GM21737 (cell line): ENCODE results near the gene PPIL1.
A peak's percentile ranks its signal among the peaks of the same experiment; 100 is the strongest.
"Not testable (repeated sequence)": the region's sequence is repeated elsewhere in the genome, so short reads cannot be mapped to it uniquely, and the experiment has no call there.

ENCODE experiments used
- ATAC-seq: cut with Tn5 transposase; IDR thresholded peaks from one replicate; pipeline ENCODE4 v1.9.1; 2021; ENCODE audit warnings: mild to moderate bottlenecking, moderate library complexity; ENCODE audit not compliant: unreplicated experiment

The PPIL1 gene

GRCh38 chr6:36874443-36875249 lies at the start of gene PPIL1:
Gene PPIL1, minus strand, starts transcription at chr6:36874803. Its CDS starts 31 bp downstream, at chr6:36874772.
- peak; percentile 72 for ATAC-seq

- no peak for ATAC-seq
Observed at GRCh38 chr6:36924131-36924530, 49.5 kb upstream of the PPIL1 start.

DNA sequence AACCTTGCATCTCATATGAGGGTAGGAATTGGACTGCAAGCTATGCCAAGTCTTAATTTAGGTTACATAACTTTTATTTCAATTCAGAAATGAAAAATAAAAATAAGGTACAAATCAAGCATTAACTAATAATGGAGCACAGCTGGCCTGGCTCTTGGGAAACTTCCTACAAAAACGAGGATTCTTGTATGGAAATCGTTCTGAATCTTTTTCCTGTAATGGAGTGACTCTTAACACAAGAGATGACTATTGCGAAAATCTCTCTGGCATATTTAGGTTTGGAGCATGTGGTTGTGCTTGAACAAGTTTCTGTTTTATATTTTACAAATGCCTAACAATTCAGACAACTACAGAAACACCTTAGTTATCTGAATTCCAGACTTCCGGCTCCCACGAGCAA lies 45.9 kb upstream of the PPIL1 start:
- no peak for ATAC-seq

DNA sequence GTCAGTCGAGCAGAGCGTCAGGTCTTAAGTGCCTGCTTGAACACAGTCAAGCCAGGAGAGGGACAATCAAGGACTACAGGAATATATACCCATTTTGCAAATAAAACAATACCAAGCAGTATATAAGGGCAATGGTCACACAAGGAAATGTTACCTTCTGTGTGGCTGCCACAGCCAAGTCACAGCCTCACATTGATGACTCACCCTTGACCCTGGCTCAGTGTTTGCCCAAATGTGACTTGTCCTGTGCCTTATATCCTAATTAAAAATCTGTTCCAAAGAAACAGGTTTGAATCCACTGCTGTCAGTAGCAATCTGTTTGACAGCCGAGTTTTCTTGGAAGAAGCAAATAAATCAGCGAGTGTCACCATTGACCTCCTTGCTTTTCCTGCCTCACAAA lies 45.4 kb upstream of the PPIL1 start:
- ATAC-seq: no peak

GRCh38 chr6:36917541-36918193 lies 43.1 kb upstream of the PPIL1 start:
- ATAC-seq: no peak

GRCh38 chr6:36916126-36916525 lies 41.5 kb upstream of the PPIL1 start:
- no peak for ATAC-seq

DNA sequence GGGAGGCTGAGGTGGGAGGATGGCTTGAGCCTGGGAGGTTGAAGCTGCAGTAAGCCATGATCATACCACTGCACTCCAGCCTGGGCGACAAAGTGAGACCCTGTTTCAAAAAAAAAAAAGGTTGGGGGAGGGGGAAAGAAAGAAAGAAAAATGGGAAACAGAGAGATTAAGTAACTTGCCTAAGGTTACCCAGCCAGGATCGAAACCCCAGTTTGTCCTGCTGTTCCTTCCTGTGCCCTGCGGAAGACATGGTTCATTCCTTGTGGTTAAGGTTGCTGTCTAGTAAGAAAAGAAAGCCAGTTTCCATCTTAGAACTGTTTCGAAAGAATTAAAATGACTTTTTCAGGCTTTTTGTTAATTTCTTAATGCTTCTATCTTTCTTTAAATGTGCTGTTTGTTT lies 41.0 kb upstream of the PPIL1 start:
- ATAC-seq: no peak

DNA sequence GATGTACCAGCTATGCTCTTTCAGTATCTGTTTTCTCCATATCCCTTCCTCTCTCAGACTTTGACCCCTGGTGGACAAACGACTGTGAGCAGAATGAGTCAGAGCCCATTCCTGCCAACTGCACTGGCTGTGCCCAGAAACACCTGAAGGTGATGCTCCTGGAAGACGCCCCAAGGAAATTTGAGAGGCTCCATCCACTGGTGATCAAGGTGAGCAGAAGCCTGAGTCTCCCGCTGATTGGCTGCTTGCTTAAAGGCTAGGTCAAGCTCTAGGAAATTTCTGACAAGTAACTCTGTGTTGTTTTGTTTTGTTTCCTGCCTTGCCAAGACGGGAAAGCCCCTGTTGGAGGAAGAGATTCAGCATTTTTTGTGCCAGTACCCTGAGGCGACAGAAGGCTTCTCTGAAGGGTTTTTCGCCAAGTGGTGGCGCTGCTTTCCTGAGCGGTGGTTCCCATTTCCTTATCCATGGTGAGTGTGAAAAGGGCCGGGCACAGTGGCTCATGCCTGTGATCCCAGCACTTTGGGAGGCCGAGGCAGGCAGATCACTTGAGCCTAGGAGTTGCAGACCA lies 39.7 kb upstream of the PPIL1 start:
- no peak for ATAC-seq

DNA sequence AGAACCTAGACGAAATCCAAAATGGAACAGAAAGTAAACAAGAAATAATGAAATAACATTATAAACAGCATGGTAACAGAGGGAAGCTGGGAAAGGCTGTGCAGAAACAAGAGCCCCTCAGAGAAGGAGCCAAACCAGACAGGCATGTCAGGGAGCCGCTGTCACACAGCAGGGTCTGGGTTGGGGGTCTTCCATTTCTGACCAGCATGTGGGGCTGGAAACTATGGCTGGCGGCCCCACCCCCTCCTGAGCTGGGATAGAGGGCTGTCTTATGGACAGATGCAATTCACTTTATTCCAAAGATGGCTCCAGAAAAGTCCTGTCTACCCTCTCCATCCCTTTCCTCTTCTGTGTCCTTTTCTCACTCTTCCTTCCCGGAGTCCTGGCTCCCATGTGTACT lies 38.5 kb upstream of the PPIL1 start:
- no peak for ATAC-seq

GRCh38 chr6:36912586-36912985 lies 38.0 kb upstream of the PPIL1 start:
- ATAC-seq: peak; percentile 85

DNA sequence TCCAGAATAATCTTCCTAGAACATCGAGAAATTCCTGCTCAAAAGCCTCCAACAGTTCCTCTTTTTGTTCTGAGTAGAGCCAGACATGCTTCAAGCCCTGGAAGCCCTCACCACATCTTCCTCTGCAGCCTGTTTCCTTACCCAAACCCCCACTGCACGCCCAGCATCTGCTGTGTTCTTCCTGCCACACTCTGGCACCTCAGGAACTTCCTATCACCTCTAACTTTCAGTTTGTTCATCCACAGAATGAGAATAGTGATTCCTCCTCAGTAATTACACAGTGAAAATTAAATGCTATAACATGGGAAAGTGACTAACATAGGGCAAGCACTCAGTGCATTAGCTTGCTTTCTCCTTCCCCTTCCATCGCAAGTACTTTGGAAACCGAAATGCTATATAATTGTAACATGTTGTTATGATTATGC lies 37.4 kb upstream of the PPIL1 start:
- peak; percentile 14 for ATAC-seq

GRCh38 chr6:36908747-36909146 lies 34.1 kb upstream of the PPIL1 start:
- ATAC-seq: no peak

- no peak for ATAC-seq
Observed at GRCh38 chr6:36907781-36908180, 33.2 kb upstream of the PPIL1 start.

- no peak for ATAC-seq
Observed at GRCh38 chr6:36906539-36907325, 32.1 kb upstream of the PPIL1 start.

- no peak for ATAC-seq
Observed at GRCh38 chr6:36904851-36905393, 30.3 kb upstream of the PPIL1 start.

DNA sequence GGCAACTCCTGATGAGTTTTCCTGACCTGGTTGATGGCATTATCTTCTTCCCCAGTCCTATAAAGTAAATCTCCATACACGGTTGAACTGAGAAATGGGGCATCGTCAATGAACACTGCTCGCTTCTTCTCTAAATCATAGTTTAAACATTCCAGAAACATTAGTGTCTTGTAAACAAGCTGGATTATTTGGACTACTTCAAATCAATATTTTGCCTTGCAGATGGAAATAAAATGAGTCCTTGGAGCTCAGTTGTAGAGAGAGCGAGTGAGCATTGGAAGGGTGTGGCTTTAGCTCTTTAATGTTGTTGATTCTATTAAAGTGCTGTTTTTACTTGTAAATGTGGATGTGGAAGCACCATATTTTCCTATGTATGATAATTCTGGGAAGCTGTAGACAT lies 29.5 kb upstream of the PPIL1 start:
- no peak for ATAC-seq

DNA sequence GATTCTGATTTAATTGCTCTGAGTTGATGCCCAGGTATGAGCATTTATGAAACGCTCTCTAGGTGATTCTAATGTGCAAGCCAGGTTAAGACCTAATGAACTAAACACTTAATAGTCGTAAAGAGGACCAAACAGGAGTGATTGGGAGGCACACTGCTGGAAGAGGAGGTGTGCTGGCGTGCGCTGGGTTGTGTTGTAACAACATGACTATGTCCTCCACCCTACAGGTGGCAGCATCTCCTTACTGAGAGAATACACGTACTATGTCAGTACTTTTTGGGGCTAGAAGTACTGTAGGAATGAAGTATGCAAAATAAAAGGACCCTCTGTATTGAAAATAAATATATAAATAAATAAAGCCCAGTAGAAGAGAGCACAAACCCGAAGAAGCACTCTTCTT lies 23.0 kb upstream of the PPIL1 start:
- ATAC-seq: no peak

DNA sequence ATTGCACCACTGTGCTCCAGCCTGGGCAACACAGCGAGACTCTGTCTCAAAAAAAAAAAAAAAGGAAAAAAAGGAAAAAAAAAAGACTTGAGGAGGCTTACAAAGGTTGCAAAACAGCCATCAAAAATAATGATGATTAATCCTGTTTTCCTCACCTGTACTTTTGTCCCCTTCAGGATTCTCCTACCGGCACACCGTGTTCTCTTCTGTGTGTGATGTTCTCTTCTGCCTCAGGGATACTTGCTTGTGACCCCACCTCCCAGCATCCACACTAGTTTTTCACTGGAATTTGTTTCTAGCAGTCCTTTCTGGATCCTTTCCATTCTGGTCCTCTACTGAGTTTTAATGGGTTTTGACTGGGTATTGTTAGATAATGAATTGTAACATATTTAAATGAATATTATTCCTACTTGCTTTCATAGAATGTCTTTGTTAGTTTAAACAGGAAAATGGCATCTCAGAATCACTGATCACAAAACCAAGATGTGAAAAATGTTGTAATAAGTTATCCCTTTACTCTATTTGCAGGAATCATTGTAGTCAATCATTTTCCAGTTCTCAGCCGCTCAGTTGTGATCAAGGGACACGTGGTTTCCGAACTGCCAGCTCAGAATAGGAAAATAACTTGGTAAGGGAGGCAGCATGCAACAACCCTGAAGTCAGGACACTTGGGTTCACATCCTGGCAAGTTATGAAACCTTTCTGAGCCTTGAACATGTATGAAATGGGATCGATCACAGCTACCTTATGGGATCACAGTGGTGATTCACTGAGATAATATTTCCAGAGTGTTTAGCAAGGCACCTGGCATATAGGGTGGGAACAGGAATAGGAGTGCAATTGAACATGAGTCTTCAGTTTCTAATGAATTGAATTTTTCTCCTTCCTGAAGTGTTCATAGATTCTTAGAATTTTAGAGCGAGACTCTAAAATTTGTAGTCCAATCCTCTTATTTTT lies 19.7 kb upstream of the PPIL1 start:
- ATAC-seq: no peak

DNA sequence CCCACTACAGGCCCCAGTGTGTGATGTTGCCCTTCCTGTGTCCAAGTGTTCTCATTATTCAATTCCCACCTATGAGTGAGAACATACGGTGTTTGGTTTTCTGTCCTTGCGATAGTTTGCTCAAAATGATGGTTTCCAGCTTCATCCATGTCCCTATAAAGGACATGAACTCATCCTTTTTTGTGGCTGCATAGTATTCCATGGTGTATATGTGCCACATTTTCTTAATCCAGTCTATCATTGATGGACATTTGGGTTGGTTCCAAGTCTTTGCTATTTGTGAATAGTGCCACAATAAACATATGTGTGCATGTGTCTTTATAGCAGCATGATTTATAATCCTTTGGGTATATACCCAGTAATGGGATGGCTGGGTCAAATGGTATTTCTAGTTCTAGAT lies 16.6 kb upstream of the PPIL1 start:
- ATAC-seq: not testable (repeated sequence)

DNA sequence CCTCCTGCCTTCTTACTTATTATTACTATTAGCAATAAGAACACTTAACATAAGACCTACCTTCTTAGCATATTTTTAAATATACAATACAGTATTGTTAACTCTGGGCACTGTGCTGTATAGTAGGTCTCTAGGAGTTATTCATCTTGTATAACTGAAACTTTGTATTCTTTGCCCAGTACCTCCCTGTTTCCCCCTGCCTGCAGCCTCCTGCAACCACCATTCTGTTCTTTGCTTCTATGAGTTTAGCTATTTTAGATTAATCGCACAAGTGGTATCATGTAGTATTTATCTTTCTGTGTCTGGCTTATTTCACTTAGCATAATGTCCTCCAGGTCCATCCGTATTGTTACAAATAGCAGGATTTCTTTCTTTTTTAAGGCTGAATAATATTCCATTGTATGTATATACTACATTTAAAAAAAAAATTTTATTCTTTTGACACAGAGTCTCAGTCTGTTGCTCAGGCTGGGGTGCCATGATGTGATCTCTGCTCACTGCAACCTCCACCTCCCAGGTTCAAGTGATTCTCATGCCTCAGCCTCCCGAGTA lies 15.6 kb upstream of the PPIL1 start:
- ATAC-seq: no peak
